Natural killer cell (primary cell): ENCODE results near the gene PTGR2. TPM values are rescaled to one million over a fixed set of nuclear protein-coding genes. Genes with fewer than 3 reads are reported as not detected.

Experiments
- ATAC-seq, 3 donors: fragments of 150-1000 bp in 2 of 3; fragments of 200-7000 bp in 1 of 3; cut with Tn5 transposase; 1 replicate in 1 of 3; 2 replicates in 2 of 3; pipeline ENCODE4 v1.10.0; 2021; ENCODE audit warnings: mild to moderate bottlenecking in 2 of 3, moderate library complexity in 2 of 3
- DNase-seq, 2 donors: peaks; one replicate each; pipeline versions ENCODE4 v3.0.0 to v3.0.0-alpha.2; 2013 to 2021; ENCODE audit warnings: mixed read lengths in 1 of 2
- H3K27ac ChIP-seq: one replicate; pipeline ENCODE4 v1.5.1; 2013; ENCODE audit warnings: mild to moderate bottlenecking, low read length
- H3K27me3 ChIP-seq: one replicate; pipeline ENCODE4 v1.6.1; 2013; ENCODE audit warnings: low read length; ENCODE audit not compliant: control insufficient read depth, insufficient read depth
- H3K36me3 ChIP-seq: one replicate; pipeline ENCODE4 v1.6.1; 2013; ENCODE audit warnings: low read length; ENCODE audit not compliant: control insufficient read depth, insufficient read depth
- H3K4me1 ChIP-seq: one replicate; pipeline ENCODE4 v1.6.1; 2013; ENCODE audit warnings: low read length; ENCODE audit not compliant: control insufficient read depth, insufficient read depth
- H3K4me3 ChIP-seq: one replicate; pipeline ENCODE4 v1.5.1; 2013; ENCODE audit warnings: low read length
- H3K9me3 ChIP-seq: one replicate; pipeline ENCODE4 v1.6.1; 2013; ENCODE audit warnings: low read length; ENCODE audit not compliant: control insufficient read depth, insufficient read depth
- H3K27ac Mint-ChIP-seq, 2 donors: one replicate each; pipeline ENCODE4 v1.8.0; 2022; ENCODE audit warnings: mild to moderate bottlenecking in 2 of 2, mixed read lengths in 2 of 2, moderate library complexity in 1 of 2
- H3K27me3 Mint-ChIP-seq, 2 donors: one replicate each; pipeline ENCODE4 v1.8.0; 2022; ENCODE audit warnings: low read depth in 2 of 2, mixed read lengths in 2 of 2
- H3K36me3 Mint-ChIP-seq: one replicate; pipeline ENCODE4 v1.8.0; 2022; ENCODE audit warnings: mixed read lengths
- H3K4me1 Mint-ChIP-seq, 2 donors: one replicate each; pipeline ENCODE4 v1.8.0; 2022; ENCODE audit warnings: mixed read lengths in 2 of 2
- H3K4me3 Mint-ChIP-seq: one replicate; pipeline ENCODE4 v1.8.0; 2022; ENCODE audit warnings: mild to moderate bottlenecking, moderate library complexity, mixed read lengths
- H3K9me3 Mint-ChIP-seq, 2 donors: one replicate each; pipeline ENCODE4 v1.8.0; 2022; ENCODE audit warnings: mixed read lengths in 2 of 2
- WGBS: methylation state at CpG from one replicate; pipeline ENCODE4 v1.1.7; 2013; ENCODE audit warnings: missing lambda C conversion rate; ENCODE audit not compliant: insufficient coverage; 5-methylcytosine and 5-hydroxymethylcytosine counted together
- intact Hi-C: fragments of 100-400 bp; cut with micrococcal nuclease; formaldehyde crosslinking; loops from one replicate; pipeline ENCODE4 v1.14.2; 2022
- total RNA-seq, 4 donors: library from RNA; stranded (reverse); fragments of 120-200 nt in 1 of 4; gene quantifications; one replicate each; pipeline versions ENCODE4 v1.2.3 to v1.2.4, GENCODE V29; 2013 to 2022
- TF ChIP-seq, protein P1 (sequence below): fragments of 200-600 bp; IDR thresholded peaks from one replicate; pipeline ENCODE4 v1.8.0; 2022; ENCODE audit warnings: antibody characterized with exemption

Gene PTGR2
- total RNA-seq, 3 donors from 2014 or later (not counting 1 experiment from before 2014, with no cell fraction given): 0.48 to 1.5 (median 1.5) TPM

DNA sequence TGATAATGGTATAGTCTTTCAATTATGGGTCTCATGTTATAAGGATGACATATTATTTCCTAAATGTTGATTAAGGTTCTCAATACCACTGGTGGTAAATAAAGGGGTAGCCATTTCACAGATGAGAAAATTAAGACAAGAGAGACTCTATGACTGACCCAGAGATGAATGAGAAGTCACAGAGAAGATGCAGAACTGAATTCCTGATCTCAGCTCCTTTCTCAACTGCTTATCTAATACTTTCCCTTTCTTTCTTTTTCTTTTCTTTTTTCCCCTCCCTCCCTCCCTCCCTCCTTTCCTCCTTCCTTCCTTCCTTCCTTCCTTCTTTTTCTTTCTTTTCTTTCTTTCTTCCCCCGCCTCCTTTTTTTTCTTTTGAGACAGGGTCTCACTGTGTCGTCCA lies 8.3 kb upstream of the PTGR2 start:
- H3K27ac Mint-ChIP-seq: no peak overlapping the region
- no peaks in the 10 kb centered on the region for H3K9me3 Mint-ChIP-seq
- H3K27me3 ChIP-seq: no peaks in the 10 kb centered on the region
- H3K4me3 Mint-ChIP-seq: no peak overlapping the region
- no peaks in the 10 kb centered on the region for H3K36me3 ChIP-seq
- H3K4me1 Mint-ChIP-seq: no peaks in the 10 kb centered on the region
- TF ChIP-seq, protein P1, sequence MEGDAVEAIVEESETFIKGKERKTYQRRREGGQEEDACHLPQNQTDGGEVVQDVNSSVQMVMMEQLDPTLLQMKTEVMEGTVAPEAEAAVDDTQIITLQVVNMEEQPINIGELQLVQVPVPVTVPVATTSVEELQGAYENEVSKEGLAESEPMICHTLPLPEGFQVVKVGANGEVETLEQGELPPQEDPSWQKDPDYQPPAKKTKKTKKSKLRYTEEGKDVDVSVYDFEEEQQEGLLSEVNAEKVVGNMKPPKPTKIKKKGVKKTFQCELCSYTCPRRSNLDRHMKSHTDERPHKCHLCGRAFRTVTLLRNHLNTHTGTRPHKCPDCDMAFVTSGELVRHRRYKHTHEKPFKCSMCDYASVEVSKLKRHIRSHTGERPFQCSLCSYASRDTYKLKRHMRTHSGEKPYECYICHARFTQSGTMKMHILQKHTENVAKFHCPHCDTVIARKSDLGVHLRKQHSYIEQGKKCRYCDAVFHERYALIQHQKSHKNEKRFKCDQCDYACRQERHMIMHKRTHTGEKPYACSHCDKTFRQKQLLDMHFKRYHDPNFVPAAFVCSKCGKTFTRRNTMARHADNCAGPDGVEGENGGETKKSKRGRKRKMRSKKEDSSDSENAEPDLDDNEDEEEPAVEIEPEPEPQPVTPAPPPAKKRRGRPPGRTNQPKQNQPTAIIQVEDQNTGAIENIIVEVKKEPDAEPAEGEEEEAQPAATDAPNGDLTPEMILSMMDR: no peak
- intact Hi-C loops: no loop called here
- 89% methylated on average over 2 of the region's 2 CpGs for whole genome bisulfite sequencing
- no peaks in the 10 kb centered on the region for H3K36me3 Mint-ChIP-seq
- no peaks in the 10 kb centered on the region for H3K4me1 ChIP-seq
- H3K4me3 ChIP-seq: no peak overlapping the region
- ATAC-seq (no peak), DNase-seq (no peak)
- H3K9me3 ChIP-seq: no peaks in the 10 kb centered on the region
- no peak overlapping the region for H3K27ac ChIP-seq
- H3K27me3 Mint-ChIP-seq: peaks cover 0 to 8% of the 10 kb centered on the region in 2 donors

DNA sequence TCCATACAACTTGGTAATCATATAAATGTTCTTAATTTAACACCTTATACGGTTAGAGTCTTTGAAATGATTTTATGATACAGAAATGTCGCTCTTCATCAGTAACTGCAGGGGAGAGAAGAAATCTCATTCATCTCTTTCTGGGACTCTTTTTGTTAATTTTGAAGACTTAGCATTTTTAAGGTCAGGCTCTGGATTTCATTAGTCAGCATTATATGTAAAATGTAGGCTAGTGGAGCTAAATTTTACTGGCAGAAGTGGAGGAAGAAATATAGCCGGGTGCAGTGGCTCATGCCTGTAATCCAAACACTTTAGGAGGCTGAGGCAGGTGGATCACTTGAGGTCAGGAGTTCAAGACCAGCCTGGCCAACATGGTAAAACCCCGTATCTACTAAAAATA lies 4.7 kb upstream of the PTGR2 start:
- H3K27me3 ChIP-seq: no peaks in the 10 kb centered on the region
- no peak overlapping the region for H3K4me3 ChIP-seq
- H3K9me3 Mint-ChIP-seq: no peaks in the 10 kb centered on the region
- H3K36me3 Mint-ChIP-seq: no peaks in the 10 kb centered on the region
- DNase-seq: no peak
- H3K36me3 ChIP-seq: no peaks in the 10 kb centered on the region
- H3K4me1 ChIP-seq: peaks cover 5% of the 10 kb centered on the region
- WGBS: 94% methylated on average over 3 of the region's 4 CpGs
- intact Hi-C loops: no loop called here
- H3K4me3 Mint-ChIP-seq: no peak overlapping the region
- H3K4me1 Mint-ChIP-seq: peaks cover 11 to 12% of the 10 kb centered on the region in 2 donors
- no peaks in the 10 kb centered on the region for H3K9me3 ChIP-seq
- no peak overlapping the region for H3K27ac Mint-ChIP-seq
- TF ChIP-seq, protein P1: no peak
- ATAC-seq: no peak
- H3K27ac ChIP-seq: no peak overlapping the region
- H3K27me3 Mint-ChIP-seq: peaks cover 0 to 8% of the 10 kb centered on the region in 2 donors

DNA sequence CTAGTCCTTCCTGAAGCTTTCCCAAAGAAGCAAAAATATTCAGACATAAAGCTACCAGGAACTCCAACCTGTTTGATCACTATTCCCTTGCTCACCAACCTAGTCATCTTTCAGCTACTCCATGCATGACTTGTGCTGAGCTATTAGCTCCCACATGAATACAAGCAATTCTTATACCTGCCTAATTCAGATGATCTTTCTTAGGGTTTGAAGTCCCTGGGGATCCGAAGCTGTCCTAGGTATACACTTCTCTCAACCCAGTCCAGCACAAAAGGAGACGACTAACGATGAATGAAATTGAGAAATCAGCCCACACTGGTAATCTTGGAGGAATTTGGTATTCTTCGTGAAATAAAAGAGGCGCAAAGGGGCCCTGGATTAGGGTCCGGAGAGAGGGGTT lies 631 bp upstream of the PTGR2 start:
- Mint-ChIP-seq H3K27ac (peak overlapping the region; percentile 97 to 99), H3K4me1 (peaks cover 20 to 21% of the 10 kb centered on the region in 2 donors), H3K9me3 (no peaks in the 10 kb centered on the region), H3K4me3 (peak overlapping the region; percentile 97), H3K36me3 (no peaks in the 10 kb centered on the region), H3K27me3 (peaks cover 0 to 2% of the 10 kb centered on the region in 2 donors)
- TF ChIP-seq, protein P1: no peak
- 93% methylated on average over 4 of the region's 6 CpGs for WGBS
- Histone ChIP-seq H3K36me3 (no peaks in the 10 kb centered on the region), H3K4me1 (peaks cover 14% of the 10 kb centered on the region), H3K4me3 (no peak overlapping the region), H3K27ac (peak overlapping the region; percentile 83), H3K27me3 (no peaks in the 10 kb centered on the region), H3K9me3 (no peaks in the 10 kb centered on the region)
- DNase-seq (peak in 1 of 2 donors; percentile 20), ATAC-seq (no peak)
- intact Hi-C loops: no loop called here

DNA sequence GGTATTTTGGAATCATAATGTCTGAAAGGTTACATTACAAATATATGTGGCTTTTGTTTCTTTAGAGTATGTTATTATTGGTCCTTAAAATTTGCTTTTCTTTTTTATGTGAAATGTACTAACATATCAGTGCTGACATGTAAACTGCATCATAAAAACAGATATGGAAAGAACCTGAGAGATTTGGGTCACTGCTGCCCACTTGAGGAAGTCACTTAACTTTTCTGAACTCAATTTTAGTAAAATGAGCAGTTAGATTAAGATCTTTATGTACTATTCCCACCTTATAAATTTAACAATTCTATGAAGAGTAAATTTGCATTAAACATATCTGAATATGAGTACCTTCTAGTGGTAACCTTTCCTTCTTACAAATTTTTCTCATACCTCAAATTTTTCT lies 7.5 kb downstream of the PTGR2 start:
- no peaks in the 10 kb centered on the region for H3K36me3 Mint-ChIP-seq
- ATAC-seq: no peak
- H3K4me1 Mint-ChIP-seq: no peaks in the 10 kb centered on the region
- intact Hi-C loops: no loop called here
- Histone ChIP-seq H3K4me3 (no peak overlapping the region), H3K27ac (no peak overlapping the region), H3K9me3 (no peaks in the 10 kb centered on the region), H3K27me3 (no peaks in the 10 kb centered on the region), H3K36me3 (no peaks in the 10 kb centered on the region), H3K4me1 (no peaks in the 10 kb centered on the region)
- DNase-seq: no peak
- no peaks in the 10 kb centered on the region for H3K27me3 Mint-ChIP-seq
- H3K9me3 Mint-ChIP-seq: no peaks in the 10 kb centered on the region
- no peak overlapping the region for H3K27ac Mint-ChIP-seq
- TF ChIP-seq, protein P1: no peak
- no peak overlapping the region for H3K4me3 Mint-ChIP-seq
